Lower lobe of right lung (tissue), 2 donors: ENCODE data around the gene VIM. TPM values are rescaled to one million over a fixed set of nuclear protein-coding genes. Genes with fewer than 3 reads are reported as not detected.

Experiments
- ATAC-seq, 2 donors: fragments of 200-7000 bp; cut with Tn5 transposase; one replicate each; pipeline ENCODE4 v1.9.1; 2020 to 2022; ENCODE audit warnings: mild to moderate bottlenecking in 2 of 2, moderate library complexity in 2 of 2
- DNase-seq: peaks from one replicate; pipeline ENCODE4 v3.0.0-alpha.2; 2020
- H3K27ac ChIP-seq: fragments of 200-600 bp; one replicate; pipeline ENCODE4 v1.8.0; 2022
- H3K27me3 ChIP-seq: fragments of 200-600 bp; one replicate; pipeline ENCODE4 v1.8.0; 2022; ENCODE audit warnings: low read depth
- H3K36me3 ChIP-seq: fragments of 200-600 bp; one replicate; pipeline ENCODE4 v1.8.0; 2022; ENCODE audit warnings: mild to moderate bottlenecking
- H3K4me1 ChIP-seq: fragments of 200-600 bp; one replicate; pipeline ENCODE4 v1.8.0; 2022
- H3K4me3 ChIP-seq: fragments of 200-600 bp; one replicate; pipeline ENCODE4 v1.8.0; 2022; ENCODE audit warnings: mild to moderate bottlenecking
- H3K9me3 ChIP-seq: fragments of 200-600 bp; one replicate; pipeline ENCODE4 v1.8.0; 2022
- CTCF ChIP-seq: fragments of 200-600 bp; IDR thresholded peaks from one replicate; pipeline ENCODE4 v1.8.0; 2022; ENCODE audit warnings: antibody characterized with exemption, mild to moderate bottlenecking
- intact Hi-C: fragments of 100-400 bp; cut with DNase I; formaldehyde crosslinking; loops from one replicate; pipeline ENCODE4 v1.11.0; 2022
- total RNA-seq: library from RNA; stranded (reverse); fragmentation: NEBNext Ultra II Directional; extraction: Animal tissue kit (Norgen Biotek cat#: 25700); gene quantifications from one replicate; pipeline ENCODE4 v1.2.1, GENCODE V29; 2021
- donor health status: DM: no; HTN: yes; CAD: no; lungs with severe emphysema.

VIM gene
- total RNA-seq, 1 donor from 2014 or later = 1,797 TPM

GRCh38 chr10:17241611-17242333 is 13.7 kb downstream of the VIM start:
- TF ChIP-seq CTCF = no peak
- ATAC-seq (no peak), DNase-seq (no peak)
- intact Hi-C loops = no loop called here
- H3K9me3 ChIP-seq = no peaks in the 10 kb centered on the region
- H3K4me1 ChIP-seq = peaks cover 5% of the 10 kb centered on the region
- H3K36me3 ChIP-seq = peaks cover 16% of the 10 kb centered on the region
- no peak overlapping the region for H3K4me3 ChIP-seq
- H3K27ac ChIP-seq = no peak overlapping the region
- no peaks in the 10 kb centered on the region for H3K27me3 ChIP-seq

- no peak for DNase-seq
- Histone ChIP-seq H3K27ac (no peak overlapping the region), H3K36me3 (no peaks in the 10 kb centered on the region), H3K27me3 (no peaks in the 10 kb centered on the region), H3K4me1 (no peaks in the 10 kb centered on the region), H3K9me3 (no peaks in the 10 kb centered on the region), H3K4me3 (no peak overlapping the region)
- TF ChIP-seq CTCF = no peak
- intact Hi-C loops = no loop called here
- ATAC-seq = no peak
Measured at GRCh38 chr10:17244700-17245365, 16.8 kb downstream of the VIM start.

GRCh38 chr10:17247210-17247609 is 19.2 kb downstream of the VIM start:
- H3K27ac ChIP-seq = no peak overlapping the region
- intact Hi-C loops = no loop called here
- TF ChIP-seq CTCF = no peak
- DNase-seq = no peak
- H3K36me3 ChIP-seq = no peaks in the 10 kb centered on the region
- H3K27me3 ChIP-seq = no peaks in the 10 kb centered on the region
- H3K9me3 ChIP-seq = no peaks in the 10 kb centered on the region
- H3K4me3 ChIP-seq = no peak overlapping the region
- no peaks in the 10 kb centered on the region for H3K4me1 ChIP-seq
- ATAC-seq = no peak

DNA sequence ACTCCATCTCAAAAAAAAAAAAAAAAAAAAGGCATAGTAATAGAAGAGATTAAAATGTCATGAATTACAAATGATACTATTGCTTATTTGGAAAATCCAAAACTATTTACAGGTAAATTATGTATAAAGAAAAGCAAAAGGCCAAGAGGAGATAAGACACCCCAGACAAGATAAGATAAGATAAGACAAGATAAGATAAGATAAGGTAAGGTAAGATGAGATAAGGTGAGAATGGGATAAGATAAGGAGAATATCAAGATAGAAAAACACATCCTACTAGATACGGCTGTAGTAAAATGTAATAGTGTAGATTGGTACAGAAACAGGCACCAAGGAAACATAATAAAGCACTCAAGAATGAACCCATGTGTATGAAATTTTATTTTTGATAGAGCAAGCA is 20.9 kb downstream of the VIM start:
- ATAC-seq = no peak
- Histone ChIP-seq H3K36me3 (no peaks in the 10 kb centered on the region), H3K27ac (no peak overlapping the region), H3K4me1 (no peaks in the 10 kb centered on the region), H3K27me3 (no peaks in the 10 kb centered on the region), H3K4me3 (no peak overlapping the region), H3K9me3 (no peaks in the 10 kb centered on the region)
- TF ChIP-seq CTCF = no peak
- no peak for DNase-seq
- intact Hi-C loops = no loop called here

- no peak for ATAC-seq
- H3K27me3 ChIP-seq = no peaks in the 10 kb centered on the region
- no peak overlapping the region for H3K27ac ChIP-seq
- peak; percentile 12 for TF ChIP-seq CTCF
- DNase-seq = no peak
- H3K4me3 ChIP-seq = no peak overlapping the region
- no peaks in the 10 kb centered on the region for H3K4me1 ChIP-seq
- H3K36me3 ChIP-seq = no peaks in the 10 kb centered on the region
- intact Hi-C loops = loop anchor here (10.0 kb wide), 1 partner anchor 405 kb away; no protein-coding TSS in a partner anchor
- H3K9me3 ChIP-seq = no peaks in the 10 kb centered on the region
Measured at GRCh38 chr10:17249820-17250219, 21.8 kb downstream of the VIM start.
